ENCODE results near the gene BABAM2.

The BABAM2 gene

GRCh38 chr2:28357948-28358667 lies 467.6 kb downstream of the BABAM2 start:
- H3K4me1 ChIP-seq = peaks cover 15% of the 10 kb centered on the region
- no peaks in the 10 kb centered on the region for H3K27me3 ChIP-seq (ENCODE audit: control insufficient read depth, insufficient read depth, low read length)
- no peak overlapping the region for H3K9ac ChIP-seq
- H2AFZ ChIP-seq = no peak overlapping the region
- no peaks in the 10 kb centered on the region for H3K9me3 ChIP-seq (ENCODE audit: control insufficient read depth, low read length)
- no peaks in the 10 kb centered on the region for H3K79me2 ChIP-seq
- no peak overlapping the region for H3K27ac ChIP-seq
- TF ChIP-seq CTCF (IDR thresholded peaks at IDR 0.05) = no peak
- no peak overlapping the region for H3K4me2 ChIP-seq (ENCODE audit: low read length)
- no peaks in the 10 kb centered on the region for H3K36me3 ChIP-seq (ENCODE audit: control insufficient read depth, insufficient read depth, low read length)
- H3K4me3 ChIP-seq (ENCODE audit: low read depth, low read length) = no peak overlapping the region

GRCh38 chr2:28358668-28359201 lies 468.2 kb downstream of the BABAM2 start:
- no peaks in the 10 kb centered on the region for H3K79me2 ChIP-seq
- H3K4me1 ChIP-seq = peaks cover 15% of the 10 kb centered on the region
- H3K9ac ChIP-seq = no peak overlapping the region
- H3K36me3 ChIP-seq (ENCODE audit: control insufficient read depth, insufficient read depth, low read length) = no peaks in the 10 kb centered on the region
- H3K4me2 ChIP-seq (ENCODE audit: low read length) = no peak overlapping the region
- no peaks in the 10 kb centered on the region for H3K27me3 ChIP-seq (ENCODE audit: control insufficient read depth, insufficient read depth, low read length)
- H2AFZ ChIP-seq = no peak overlapping the region
- TF ChIP-seq CTCF (IDR thresholded peaks at IDR 0.05) = no peak
- H3K9me3 ChIP-seq (ENCODE audit: control insufficient read depth, low read length) = no peaks in the 10 kb centered on the region
- no peak overlapping the region for H3K27ac ChIP-seq
- H3K4me3 ChIP-seq (ENCODE audit: low read depth, low read length) = no peak overlapping the region

- no peaks in the 10 kb centered on the region for H3K36me3 ChIP-seq (ENCODE audit: control insufficient read depth, insufficient read depth, low read length)
- H3K4me1 ChIP-seq = peaks cover 15% of the 10 kb centered on the region
- no peak overlapping the region for H3K9ac ChIP-seq
- H3K27ac ChIP-seq = no peak overlapping the region
- H3K4me2 ChIP-seq (ENCODE audit: low read length) = no peak overlapping the region
- H2AFZ ChIP-seq = no peak overlapping the region
- no peak overlapping the region for H3K4me3 ChIP-seq (ENCODE audit: low read depth, low read length)
- no peaks in the 10 kb centered on the region for H3K9me3 ChIP-seq (ENCODE audit: control insufficient read depth, low read length)
- no peaks in the 10 kb centered on the region for H3K27me3 ChIP-seq (ENCODE audit: control insufficient read depth, insufficient read depth, low read length)
- no peaks in the 10 kb centered on the region for H3K79me2 ChIP-seq
- no peak for TF ChIP-seq CTCF (IDR thresholded peaks at IDR 0.05)
Measured at GRCh38 chr2:28359222-28360057, 468.9 kb downstream of the BABAM2 start.

- Histone ChIP-seq H3K4me3 (ENCODE audit: low read depth, low read length) (no peak overlapping the region), H3K36me3 (ENCODE audit: control insufficient read depth, insufficient read depth, low read length) (no peaks in the 10 kb centered on the region), H3K9ac (no peak overlapping the region)
Measured at GRCh38 chr2:28360058-28360717, 469.7 kb downstream of the BABAM2 start.

More at GRCh38 chr2:28360058-28360717, 469.7 kb downstream of the BABAM2 start:
- H3K4me2 ChIP-seq (ENCODE audit: low read length) = no peak overlapping the region
- H3K27ac ChIP-seq = no peak overlapping the region
- H3K4me1 ChIP-seq = peaks cover 15% of the 10 kb centered on the region
- no peaks in the 10 kb centered on the region for H3K79me2 ChIP-seq
- no peaks in the 10 kb centered on the region for H3K27me3 ChIP-seq (ENCODE audit: control insufficient read depth, insufficient read depth, low read length)
- no peaks in the 10 kb centered on the region for H3K9me3 ChIP-seq (ENCODE audit: control insufficient read depth, low read length)
- no peak for TF ChIP-seq CTCF (IDR thresholded peaks at IDR 0.05)
- no peak overlapping the region for H2AFZ ChIP-seq

All from parathyroid adenoma (tissue), 2 donors.